Measurements from ENCODE around the gene VEZF1.

Gene VEZF1

GRCh38 chr17:57940231-57940630 is 47.8 kb downstream of the VEZF1 start:
- Histone ChIP-seq H2AFZ (ENCODE audit: low read depth, low read length) (no peak overlapping the region), H3K9ac (ENCODE audit: low read length) (peak overlapping the region; percentile 34; the same call in 1 of the 2 replicates), H3K9me3 (ENCODE audit: insufficient read depth, low read length) (no peaks in the 10 kb centered on the region), H3K4me2 (ENCODE audit: low read length) (peak overlapping the region; percentile 94), H3K27ac (ENCODE audit: low read length) (peak overlapping the region; percentile 71), H3K4me1 (ENCODE audit: low read length) (peaks cover 56% of the 10 kb centered on the region), H3K79me2 (ENCODE audit: low read length) (no peaks in the 10 kb centered on the region), H3K27me3 (ENCODE audit: low read depth, low read length) (peaks cover 30% of the 10 kb centered on the region), H3K4me3 (ENCODE audit: low read length) (peak overlapping the region; percentile 54), H4K20me1 (ENCODE audit: insufficient read depth, low read length) (no peaks in the 10 kb centered on the region), H3K36me3 (replicated peaks; ENCODE audit: low read depth, low read length) (no peaks in the 10 kb centered on the region)
- no peak for TF ChIP-seq CTCF (IDR thresholded peaks at IDR 0.05; ENCODE audit: low read depth, low read length)
- no peak for TF ChIP-seq EZH2phosphoT487 (IDR thresholded peaks at IDR 0.05; ENCODE audit: low read depth)

- peak overlapping the region; percentile 94 for H3K4me2 ChIP-seq (ENCODE audit: low read length)
- H2AFZ ChIP-seq (ENCODE audit: low read depth, low read length), result no peak overlapping the region
- H3K79me2 ChIP-seq (ENCODE audit: low read length), result no peaks in the 10 kb centered on the region
- no peaks in the 10 kb centered on the region for H3K9me3 ChIP-seq (ENCODE audit: insufficient read depth, low read length)
- TF ChIP-seq EZH2phosphoT487 (IDR thresholded peaks at IDR 0.05; ENCODE audit: low read depth) (peak; percentile 53; the same call in 1 of the 2 replicates), CTCF (IDR thresholded peaks at IDR 0.05; ENCODE audit: low read depth, low read length) (no peak)
- H3K4me3 ChIP-seq (ENCODE audit: low read length), result peak overlapping the region; percentile 68
- no peaks in the 10 kb centered on the region for H3K36me3 ChIP-seq (replicated peaks; ENCODE audit: low read depth, low read length)
- H3K27ac ChIP-seq (ENCODE audit: low read length), result peak overlapping the region; percentile 71
- H3K4me1 ChIP-seq (ENCODE audit: low read length), result peaks cover 56% of the 10 kb centered on the region
- peaks cover 26% of the 10 kb centered on the region for H3K27me3 ChIP-seq (ENCODE audit: low read depth, low read length)
- H4K20me1 ChIP-seq (ENCODE audit: insufficient read depth, low read length), result no peaks in the 10 kb centered on the region
- H3K9ac ChIP-seq (ENCODE audit: low read length), result peak overlapping the region; percentile 34; the same call in 1 of the 2 replicates
Observed at GRCh38 chr17:57939797-57940196, 48.3 kb downstream of the VEZF1 start.

- H3K4me2 ChIP-seq (ENCODE audit: low read length), result no peak overlapping the region
- H3K9me3 ChIP-seq (ENCODE audit: insufficient read depth, low read length), result no peaks in the 10 kb centered on the region
- peaks cover 21% of the 10 kb centered on the region for H3K27me3 ChIP-seq (ENCODE audit: low read depth, low read length)
- no peak overlapping the region for H3K27ac ChIP-seq (ENCODE audit: low read length)
- H3K4me1 ChIP-seq (ENCODE audit: low read length), result peaks cover 49% of the 10 kb centered on the region
- no peaks in the 10 kb centered on the region for H3K79me2 ChIP-seq (ENCODE audit: low read length)
- H3K36me3 ChIP-seq (replicated peaks; ENCODE audit: low read depth, low read length), result no peaks in the 10 kb centered on the region
- no peaks in the 10 kb centered on the region for H4K20me1 ChIP-seq (ENCODE audit: insufficient read depth, low read length)
- no peak overlapping the region for H3K9ac ChIP-seq (ENCODE audit: low read length)
- no peak overlapping the region for H3K4me3 ChIP-seq (ENCODE audit: low read length)
- no peak for TF ChIP-seq EZH2phosphoT487 (IDR thresholded peaks at IDR 0.05; ENCODE audit: low read depth)
- no peak for TF ChIP-seq CTCF (IDR thresholded peaks at IDR 0.05; ENCODE audit: low read depth, low read length)
- H2AFZ ChIP-seq (ENCODE audit: low read depth, low read length), result no peak overlapping the region
Observed at GRCh38 chr17:57938061-57938502, 50.0 kb downstream of the VEZF1 start.

- Histone ChIP-seq H3K4me1 (ENCODE audit: low read length) (peaks cover 44% of the 10 kb centered on the region), H2AFZ (ENCODE audit: low read depth, low read length) (no peak overlapping the region), H3K9ac (ENCODE audit: low read length) (no peak overlapping the region), H3K4me2 (ENCODE audit: low read length) (no peak overlapping the region), H3K4me3 (ENCODE audit: low read length) (no peak overlapping the region), H3K36me3 (replicated peaks; ENCODE audit: low read depth, low read length) (no peaks in the 10 kb centered on the region), H4K20me1 (ENCODE audit: insufficient read depth, low read length) (no peaks in the 10 kb centered on the region), H3K9me3 (ENCODE audit: insufficient read depth, low read length) (no peaks in the 10 kb centered on the region), H3K27me3 (ENCODE audit: low read depth, low read length) (peaks cover 21% of the 10 kb centered on the region), H3K27ac (ENCODE audit: low read length) (no peak overlapping the region), H3K79me2 (ENCODE audit: low read length) (no peaks in the 10 kb centered on the region)
- TF ChIP-seq CTCF (IDR thresholded peaks at IDR 0.05; ENCODE audit: low read depth, low read length) (no peak), EZH2phosphoT487 (IDR thresholded peaks at IDR 0.05; ENCODE audit: low read depth) (no peak)
Observed at GRCh38 chr17:57937492-57937891, 50.6 kb downstream of the VEZF1 start.

All from OCI-LY3 (cell line).